Vein endothelial cell (primary cell): ENCODE data around the gene NPIPA3. TPM values are rescaled to one million over a fixed set of nuclear protein-coding genes. Genes with fewer than 3 reads are reported as not detected.

Experiments
- total RNA-seq: library from RNA; depleted of rRNA; stranded (reverse); fragments of >200 nt; gene quantifications from 2 replicates; pipeline ENCODE4 v1.2.3, GENCODE V29; 2012

NPIPA3 gene
- 0.29 and 0.33 TPM in 2 replicates for total RNA-seq

DNA sequence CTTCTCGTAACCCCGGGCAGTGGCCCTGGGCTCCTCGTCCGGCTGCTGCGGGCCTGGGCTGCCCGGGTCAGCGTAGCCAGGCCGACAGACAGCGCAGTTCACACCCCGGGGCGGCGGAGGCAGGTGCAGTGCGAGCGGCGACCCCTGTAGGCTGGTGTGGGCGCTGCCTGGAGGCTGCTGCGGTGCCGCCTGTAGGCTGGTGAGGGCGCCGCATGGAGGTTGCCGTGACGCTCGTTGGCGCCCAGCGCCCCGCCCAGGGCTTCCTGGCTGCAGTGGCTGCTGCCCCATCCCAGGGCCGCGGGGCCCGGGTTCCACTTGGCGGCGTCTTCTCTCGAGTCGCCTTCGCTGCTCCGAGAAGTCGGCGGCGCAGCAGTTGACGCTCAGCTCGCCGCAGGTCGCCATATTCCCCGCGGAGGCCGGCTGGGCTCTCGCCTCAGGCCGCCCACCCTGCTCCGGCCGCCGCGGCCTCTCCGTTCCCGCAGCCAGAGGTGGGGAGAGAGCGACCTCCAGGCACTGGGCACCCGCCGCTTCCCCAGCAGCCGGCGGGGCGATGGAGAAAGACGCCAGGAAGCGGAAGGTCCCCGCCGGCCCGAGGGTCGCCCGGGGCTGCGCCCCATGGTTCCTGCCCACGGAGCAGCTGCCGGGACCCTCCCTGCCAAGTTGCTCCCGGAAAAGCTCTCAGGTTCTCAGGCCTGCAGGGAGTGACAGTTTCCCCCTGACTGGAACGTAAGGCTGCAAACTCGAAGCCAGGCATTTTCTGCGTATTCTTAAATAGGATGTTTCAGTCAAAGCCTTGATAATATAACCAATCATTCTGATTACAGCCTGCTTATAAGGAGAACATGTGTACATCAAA lies at the start of gene NPIPA3:
NPIPA3 (plus strand) TSS at position 256 of the 856 bp plus-strand sequence. CDS start 5,533 bp downstream, outside the sequence.

DNA sequence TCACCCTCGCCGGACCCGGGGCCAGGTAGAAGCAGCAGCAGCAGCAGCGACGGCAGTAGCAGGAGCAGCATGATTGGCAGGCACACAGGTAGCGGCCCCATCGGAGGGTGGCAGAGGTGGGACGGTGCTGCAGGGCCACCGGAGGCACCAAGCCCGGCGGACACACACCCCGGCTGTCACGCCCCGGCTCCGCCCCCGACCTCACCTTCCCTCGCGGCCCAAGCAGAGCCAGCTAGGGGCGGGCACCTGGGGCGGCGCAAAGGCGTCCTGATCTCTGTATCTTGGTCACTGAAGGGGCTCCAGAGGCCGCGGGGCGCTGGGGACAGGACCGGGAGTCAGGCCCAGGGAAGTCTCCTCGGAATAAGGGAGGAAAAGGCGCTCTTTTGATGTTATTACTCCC lies 9.1 kb upstream of the NPIPA3 start, which contains the start of gene PLA2G10:
PLA2G10 (minus strand) TSS at position 180 of the 400 bp plus-strand sequence; CDS start at position 101, 79 bp downstream.

DNA sequence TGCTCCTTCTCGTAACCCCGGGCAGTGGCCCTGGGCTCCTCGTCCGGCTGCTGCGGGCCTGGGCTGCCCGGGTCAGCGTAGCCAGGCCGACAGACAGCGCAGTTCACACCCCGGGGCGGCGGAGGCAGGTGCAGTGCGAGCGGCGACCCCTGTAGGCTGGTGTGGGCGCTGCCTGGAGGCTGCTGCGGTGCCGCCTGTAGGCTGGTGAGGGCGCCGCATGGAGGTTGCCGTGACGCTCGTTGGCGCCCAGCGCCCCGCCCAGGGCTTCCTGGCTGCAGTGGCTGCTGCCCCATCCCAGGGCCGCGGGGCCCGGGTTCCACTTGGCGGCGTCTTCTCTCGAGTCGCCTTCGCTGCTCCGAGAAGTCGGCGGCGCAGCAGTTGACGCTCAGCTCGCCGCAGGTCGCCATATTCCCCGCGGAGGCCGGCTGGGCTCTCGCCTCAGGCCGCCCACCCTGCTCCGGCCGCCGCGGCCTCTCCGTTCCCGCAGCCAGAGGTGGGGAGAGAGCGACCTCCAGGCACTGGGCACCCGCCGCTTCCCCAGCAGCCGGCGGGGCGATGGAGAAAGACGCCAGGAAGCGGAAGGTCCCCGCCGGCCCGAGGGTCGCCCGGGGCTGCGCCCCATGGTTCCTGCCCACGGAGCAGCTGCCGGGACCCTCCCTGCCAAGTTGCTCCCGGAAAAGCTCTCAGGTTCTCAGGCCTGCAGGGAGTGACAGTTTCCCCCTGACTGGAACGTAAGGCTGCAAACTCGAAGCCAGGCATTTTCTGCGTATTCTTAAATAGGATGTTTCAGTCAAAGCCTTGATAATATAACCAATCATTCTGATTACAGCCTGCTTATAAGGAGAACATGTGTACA lies 39.3 kb downstream of the NPIPA3 start, which contains the start of gene NPIPA2:
NPIPA2 (plus strand) TSS at position 261 of the 856 bp plus-strand sequence. CDS start 5,533 bp downstream, outside the sequence.

Other genes starting within 250 kb of the NPIPA3 start
- gene PARN, start 73.2 kb upstream of the NPIPA3 start, total RNA-seq: 25.5 and 28.3 TPM in 2 replicates
- gene BFAR, start 70.5 kb upstream of the NPIPA3 start, total RNA-seq: 122 and 157 TPM in 2 replicates
- gene PLA2G10, start 9.1 kb upstream of the NPIPA3 start, total RNA-seq: not detected in 2 replicates
- 0.29 TPM in 1 of 2 replicates, not detected in the other for gene NPIPA2, start 39.1 kb downstream of the NPIPA3 start, total RNA-seq
- 90.8 and 122 TPM in 2 replicates for gene NOMO1, start 130.3 kb downstream of the NPIPA3 start, total RNA-seq
- gene NPIPA1, start 234.0 kb downstream of the NPIPA3 start, total RNA-seq: 19.6 and 23.5 TPM in 2 replicates